K562 (cell line): ENCODE results near the gene CD52. TPM values are rescaled to one million over a fixed set of nuclear protein-coding genes. Genes with fewer than 3 reads are reported as not detected.

Experiments used
- CREBBP ChIP-seq: IDR thresholded peaks from one replicate; pipeline ENCODE4 v1.6.1; 2012; ENCODE audit warnings: low read depth, mild to moderate bottlenecking, control low read depth, inconsistent platforms, low read length
- EP400 ChIP-seq: fragments of 450-650 bp; IDR thresholded peaks from 2 replicates; pipeline ENCODE4 v1.6.1; 2017; ENCODE audit warnings: antibody characterized with exemption, mild to moderate bottlenecking, moderate library complexity
- ETS2 ChIP-seq: IDR thresholded peaks from 2 replicates; pipeline ENCODE4 v1.6.1; 2016; ENCODE audit warnings: borderline replicate concordance, missing genetic modification characterization, mild to moderate bottlenecking, moderate library complexity, missing compliant biosample characterization; ENCODE audit not compliant: poor library complexity, severe bottlenecking
- NFRKB ChIP-seq: fragments of 450-650 bp; IDR thresholded peaks from 2 replicates; pipeline ENCODE4 v1.6.1; 2016; ENCODE audit warnings: low read depth
- POLR2AphosphoS5 ChIP-seq: IDR thresholded peaks from 2 replicates; pipeline ENCODE4 v1.6.1; 2011; ENCODE audit warnings: mild to moderate bottlenecking, low read depth, low read length, moderate library complexity; ENCODE audit not compliant: control insufficient read depth, insufficient read depth
- RCOR1 ChIP-seq, 2 experiments: IDR thresholded peaks; 2 replicates each; pipeline ENCODE4 v1.6.1; 2012; ENCODE audit warnings: low read depth in 2 of 2, low read length in 2 of 2, borderline replicate concordance in 1 of 2, improper control_type of control experiment in 1 of 2
- ZNF707 ChIP-seq: fragments of 250-450 bp; sonication (Bioruptor Pico); conservative IDR thresholded peaks from 2 replicates; pipeline ENCODE4 v1.8.0; 2022; ENCODE audit warnings: inconsistent platforms, mild to moderate bottlenecking, moderate library complexity
- polyA plus RNA-seq, 8 experiments: library from polyadenylated mRNA; depleted of rRNA in 4 of 8; stranded (reverse) in 5 of 8; unstranded in 3 of 8; fragments of >200 nt; fragmentation: Nextera tagmentation in 2 of 8; fragmentation: Illumina TruSeq in 1 of 8; extraction: Ambion mirVana in 2 of 8; extraction: Trizol in 1 of 8; gene quantifications; 2 replicates each; pipeline versions ENCODE4 v1.2.1 to v1.2.3, GENCODE V29; 2011 to 2014; ENCODE audit warnings: inconsistent platforms in 1 of 8, missing spikeins in 1 of 8
- total RNA-seq, 7 experiments: library from RNA; depleted of rRNA in 6 of 7; stranded (reverse); fragments of >200 nt in 6 of 7; fragmentation: Illumina TruSeq in 2 of 7; extraction: Trizol in 2 of 7; gene quantifications; 2 replicates each; pipeline versions ENCODE4 v1.2.1 to v1.2.3, GENCODE V29; 2011 to 2021; ENCODE audit warnings: low replicate concordance in 1 of 7
- TF ChIP-seq, protein P1 (sequence below): fragments of 200-800 bp; sonication (Bioruptor generic); IDR thresholded peaks from 2 replicates; pipeline ENCODE4 v1.6.1; 2017; ENCODE audit warnings: missing genetic modification characterization, missing compliant biosample characterization
- TF ChIP-seq, protein P2 (sequence below): fragments of 450-650 bp; IDR thresholded peaks from 2 replicates; pipeline ENCODE4 v1.6.1; 2016; ENCODE audit warnings: low read depth
- TF ChIP-seq, protein P3 (sequence below): fragments of 450-650 bp; IDR thresholded peaks from 2 replicates; pipeline ENCODE4 v1.6.1; 2018; ENCODE audit not compliant: partially characterized antibody
- TF ChIP-seq, protein P4 (sequence below), 2 experiments: fragments of 200-800 bp in 1 of 2; sonication (Bioruptor generic) in 1 of 2; sonication (generic) in 1 of 2; formaldehyde crosslinking in 1 of 2; IDR thresholded peaks in 1 of 2; conservative IDR thresholded peaks in 1 of 2; 2 replicates each; pipeline versions ENCODE4 v1.5.0 to v1.6.1; 2016 to 2020; ENCODE audit warnings: missing compliant biosample characterization in 1 of 2, missing genetic modification characterization in 1 of 2, missing genetic modification reagents in 1 of 2

Gene CD52
- total and polyA plus RNA-seq, 9 of the 15 experiments (the other 6 are each of a cell fraction or from before 2014, with no cell fraction given): 34.9 to 488 (median 173) TPM

DNA sequence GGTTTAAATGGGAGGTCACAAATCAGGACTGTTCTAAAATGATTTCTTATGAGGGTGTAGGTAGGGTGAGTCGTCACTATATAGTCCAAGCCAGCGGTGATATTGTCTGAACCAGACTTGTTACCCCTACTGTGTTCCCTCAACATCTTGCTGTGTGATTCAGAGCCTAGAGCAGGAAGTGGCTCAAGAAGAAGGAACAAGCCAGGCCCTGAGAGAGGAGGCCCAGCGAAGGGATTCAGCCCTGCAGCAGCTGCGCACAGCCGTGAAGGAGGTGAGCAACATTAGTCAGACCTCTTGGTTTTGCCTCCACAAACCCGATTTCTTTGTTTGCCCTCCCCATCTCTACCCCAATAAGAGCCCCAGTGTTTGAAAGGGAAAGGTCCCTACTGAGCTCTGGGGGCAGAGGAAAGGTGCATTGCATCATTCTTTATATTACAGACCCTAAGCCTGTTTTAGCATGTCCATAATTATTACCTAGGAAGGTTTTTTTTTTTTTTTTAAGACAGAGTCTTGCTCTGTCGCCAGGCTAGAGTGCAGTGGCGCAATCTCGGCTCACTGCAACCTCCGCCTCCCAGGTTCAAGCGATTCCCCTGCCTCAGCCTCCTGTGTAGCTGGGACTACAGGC is 42.8 kb upstream of the CD52 start (continued):
- TF ChIP-seq RCOR1 (IDR thresholded peaks at IDR 0.05; ENCODE audit: borderline replicate concordance in 1 of 2, low read depth in 2 of 2, low read length in 2 of 2) (no peak), NFRKB (no peak), POLR2AphosphoS5 (0 out of 2 replicates have a peak, but pooled peaks have one; percentile 18), ZNF707 (CRISPR knock-in tag) (no peak), EP400 (no peak), CREBBP (no peak), ETS2 (peak; percentile 37)
- TF ChIP-seq, protein P1, sequence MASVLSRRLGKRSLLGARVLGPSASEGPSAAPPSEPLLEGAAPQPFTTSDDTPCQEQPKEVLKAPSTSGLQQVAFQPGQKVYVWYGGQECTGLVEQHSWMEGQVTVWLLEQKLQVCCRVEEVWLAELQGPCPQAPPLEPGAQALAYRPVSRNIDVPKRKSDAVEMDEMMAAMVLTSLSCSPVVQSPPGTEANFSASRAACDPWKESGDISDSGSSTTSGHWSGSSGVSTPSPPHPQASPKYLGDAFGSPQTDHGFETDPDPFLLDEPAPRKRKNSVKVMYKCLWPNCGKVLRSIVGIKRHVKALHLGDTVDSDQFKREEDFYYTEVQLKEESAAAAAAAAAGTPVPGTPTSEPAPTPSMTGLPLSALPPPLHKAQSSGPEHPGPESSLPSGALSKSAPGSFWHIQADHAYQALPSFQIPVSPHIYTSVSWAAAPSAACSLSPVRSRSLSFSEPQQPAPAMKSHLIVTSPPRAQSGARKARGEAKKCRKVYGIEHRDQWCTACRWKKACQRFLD (CRISPR knock-in tag): peak; percentile 8; the same call in 1 of the 2 replicates
- TF ChIP-seq, protein P2, sequence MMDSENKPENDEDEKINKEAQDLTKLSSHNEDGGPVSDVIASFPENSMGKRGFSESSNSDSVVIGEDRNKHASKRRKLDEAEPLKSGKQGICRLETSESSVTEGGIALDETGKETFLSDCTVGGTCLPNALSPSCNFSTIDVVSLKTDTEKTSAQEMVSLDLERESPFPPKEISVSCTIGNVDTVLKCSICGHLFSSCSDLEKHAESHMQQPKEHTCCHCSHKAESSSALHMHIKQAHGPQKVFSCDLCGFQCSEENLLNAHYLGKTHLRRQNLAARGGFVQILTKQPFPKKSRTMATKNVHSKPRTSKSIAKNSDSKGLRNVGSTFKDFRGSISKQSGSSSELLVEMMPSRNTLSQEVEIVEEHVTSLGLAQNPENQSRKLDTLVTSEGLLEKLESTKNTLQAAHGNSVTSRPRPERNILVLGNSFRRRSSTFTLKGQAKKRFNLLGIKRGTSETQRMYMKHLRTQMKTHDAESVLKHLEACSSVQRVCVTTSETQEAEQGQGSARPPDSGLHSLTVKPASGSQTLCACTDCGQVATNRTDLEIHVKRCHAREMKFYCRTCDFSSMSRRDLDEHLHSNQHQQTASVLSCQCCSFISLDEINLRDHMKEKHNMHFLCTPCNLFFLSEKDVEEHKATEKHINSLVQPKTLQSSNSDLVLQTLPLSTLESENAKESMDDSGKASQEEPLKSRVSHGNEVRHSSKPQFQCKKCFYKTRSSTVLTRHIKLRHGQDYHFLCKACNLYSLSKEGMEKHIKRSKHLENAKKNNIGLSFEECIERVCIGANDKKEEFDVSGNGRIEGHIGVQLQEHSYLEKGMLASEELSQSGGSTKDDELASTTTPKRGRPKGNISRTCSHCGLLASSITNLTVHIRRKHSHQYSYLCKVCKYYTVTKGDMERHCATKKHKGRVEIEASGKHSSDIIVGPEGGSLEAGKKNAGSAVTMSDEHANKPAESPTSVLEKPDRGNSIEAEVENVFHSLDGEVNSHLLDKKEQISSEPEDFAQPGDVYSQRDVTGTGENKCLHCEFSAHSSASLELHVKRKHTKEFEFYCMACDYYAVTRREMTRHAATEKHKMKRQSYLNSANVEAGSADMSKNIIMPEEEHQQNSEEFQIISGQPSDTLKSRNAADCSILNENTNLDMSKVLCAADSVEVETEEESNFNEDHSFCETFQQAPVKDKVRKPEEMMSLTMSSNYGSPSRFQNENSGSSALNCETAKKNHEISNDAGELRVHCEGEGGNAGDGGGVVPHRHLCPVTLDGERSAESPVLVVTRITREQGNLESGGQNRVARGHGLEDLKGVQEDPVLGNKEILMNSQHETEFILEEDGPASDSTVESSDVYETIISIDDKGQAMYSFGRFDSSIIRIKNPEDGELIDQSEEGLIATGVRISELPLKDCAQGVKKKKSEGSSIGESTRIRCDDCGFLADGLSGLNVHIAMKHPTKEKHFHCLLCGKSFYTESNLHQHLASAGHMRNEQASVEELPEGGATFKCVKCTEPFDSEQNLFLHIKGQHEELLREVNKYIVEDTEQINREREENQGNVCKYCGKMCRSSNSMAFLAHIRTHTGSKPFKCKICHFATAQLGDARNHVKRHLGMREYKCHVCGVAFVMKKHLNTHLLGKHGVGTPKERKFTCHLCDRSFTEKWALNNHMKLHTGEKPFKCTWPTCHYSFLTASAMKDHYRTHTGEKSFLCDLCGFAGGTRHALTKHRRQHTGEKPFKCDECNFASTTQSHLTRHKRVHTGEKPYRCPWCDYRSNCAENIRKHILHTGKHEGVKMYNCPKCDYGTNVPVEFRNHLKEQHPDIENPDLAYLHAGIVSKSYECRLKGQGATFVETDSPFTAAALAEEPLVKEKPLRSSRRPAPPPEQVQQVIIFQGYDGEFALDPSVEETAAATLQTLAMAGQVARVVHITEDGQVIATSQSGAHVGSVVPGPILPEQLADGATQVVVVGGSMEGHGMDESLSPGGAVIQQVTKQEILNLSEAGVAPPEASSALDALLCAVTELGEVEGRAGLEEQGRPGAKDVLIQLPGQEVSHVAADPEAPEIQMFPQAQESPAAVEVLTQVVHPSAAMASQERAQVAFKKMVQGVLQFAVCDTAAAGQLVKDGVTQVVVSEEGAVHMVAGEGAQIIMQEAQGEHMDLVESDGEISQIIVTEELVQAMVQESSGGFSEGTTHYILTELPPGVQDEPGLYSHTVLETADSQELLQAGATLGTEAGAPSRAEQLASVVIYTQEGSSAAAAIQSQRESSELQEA: no peak
- TF ChIP-seq, protein P3, sequence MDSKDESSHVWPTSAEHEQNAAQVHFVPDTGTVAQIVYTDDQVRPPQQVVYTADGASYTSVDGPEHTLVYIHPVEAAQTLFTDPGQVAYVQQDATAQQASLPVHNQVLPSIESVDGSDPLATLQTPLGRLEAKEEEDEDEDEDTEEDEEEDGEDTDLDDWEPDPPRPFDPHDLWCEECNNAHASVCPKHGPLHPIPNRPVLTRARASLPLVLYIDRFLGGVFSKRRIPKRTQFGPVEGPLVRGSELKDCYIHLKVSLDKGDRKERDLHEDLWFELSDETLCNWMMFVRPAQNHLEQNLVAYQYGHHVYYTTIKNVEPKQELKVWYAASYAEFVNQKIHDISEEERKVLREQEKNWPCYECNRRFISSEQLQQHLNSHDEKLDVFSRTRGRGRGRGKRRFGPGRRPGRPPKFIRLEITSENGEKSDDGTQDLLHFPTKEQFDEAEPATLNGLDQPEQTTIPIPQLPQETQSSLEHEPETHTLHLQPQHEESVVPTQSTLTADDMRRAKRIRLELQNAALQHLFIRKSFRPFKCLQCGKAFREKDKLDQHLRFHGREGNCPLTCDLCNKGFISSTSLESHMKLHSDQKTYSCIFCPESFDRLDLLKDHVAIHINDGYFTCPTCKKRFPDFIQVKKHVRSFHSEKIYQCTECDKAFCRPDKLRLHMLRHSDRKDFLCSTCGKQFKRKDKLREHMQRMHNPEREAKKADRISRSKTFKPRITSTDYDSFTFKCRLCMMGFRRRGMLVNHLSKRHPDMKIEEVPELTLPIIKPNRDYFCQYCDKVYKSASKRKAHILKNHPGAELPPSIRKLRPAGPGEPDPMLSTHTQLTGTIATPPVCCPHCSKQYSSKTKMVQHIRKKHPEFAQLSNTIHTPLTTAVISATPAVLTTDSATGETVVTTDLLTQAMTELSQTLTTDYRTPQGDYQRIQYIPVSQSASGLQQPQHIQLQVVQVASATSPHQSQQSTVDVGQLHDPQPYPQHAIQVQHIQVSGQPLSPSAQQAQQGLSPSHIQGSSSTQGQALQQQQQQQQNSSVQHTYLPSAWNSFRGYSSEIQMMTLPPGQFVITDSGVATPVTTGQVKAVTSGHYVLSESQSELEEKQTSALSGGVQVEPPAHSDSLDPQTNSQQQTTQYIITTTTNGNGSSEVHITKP: peak; percentile 28
- TF ChIP-seq, protein P4, sequence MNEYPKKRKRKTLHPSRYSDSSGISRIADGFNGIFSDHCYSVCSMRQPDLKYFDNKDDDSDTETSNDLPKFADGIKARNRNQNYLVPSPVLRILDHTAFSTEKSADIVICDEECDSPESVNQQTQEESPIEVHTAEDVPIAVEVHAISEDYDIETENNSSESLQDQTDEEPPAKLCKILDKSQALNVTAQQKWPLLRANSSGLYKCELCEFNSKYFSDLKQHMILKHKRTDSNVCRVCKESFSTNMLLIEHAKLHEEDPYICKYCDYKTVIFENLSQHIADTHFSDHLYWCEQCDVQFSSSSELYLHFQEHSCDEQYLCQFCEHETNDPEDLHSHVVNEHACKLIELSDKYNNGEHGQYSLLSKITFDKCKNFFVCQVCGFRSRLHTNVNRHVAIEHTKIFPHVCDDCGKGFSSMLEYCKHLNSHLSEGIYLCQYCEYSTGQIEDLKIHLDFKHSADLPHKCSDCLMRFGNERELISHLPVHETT (CRISPR knock-in tag; conservative IDR thresholded peaks at IDR 0.05 in 1 of 2, IDR thresholded peaks at IDR 0.05 in 1 of 2): 0 out of 4 replicates have a peak, but pooled peaks of 1 of the 2 experiments have one; percentile 24
